ENCODE measurements around the gene TAMALIN. TPM values are rescaled to one million over a fixed set of nuclear protein-coding genes. Genes with fewer than 3 reads are reported as not detected.

Gene TAMALIN
- total RNA-seq, 1 experiment from 2014 or later, result 1.2 TPM

DNA sequence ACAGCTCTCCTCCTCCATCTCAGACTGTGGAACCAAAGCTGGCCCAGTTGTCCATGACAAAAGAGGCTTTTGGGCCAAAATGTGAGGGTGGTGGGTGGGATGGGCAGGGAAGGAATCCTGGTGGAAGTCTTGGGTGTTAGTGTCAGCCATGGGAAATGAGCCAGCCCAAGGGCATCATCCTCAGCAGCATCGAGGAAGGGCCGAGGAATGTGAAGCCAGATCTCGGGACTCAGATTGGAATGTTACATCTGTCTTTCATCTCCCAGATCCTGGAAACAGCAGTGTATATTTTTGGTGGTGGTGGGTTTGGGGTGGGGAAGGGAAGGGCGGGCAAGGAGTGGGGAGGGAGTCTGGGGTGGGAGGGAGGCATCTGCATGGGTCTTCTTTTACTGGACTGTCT, 11.8 kb upstream of the TAMALIN start:
- Histone ChIP-seq H2BK20ac (ENCODE audit: low read depth, low read length, poor library complexity, severe bottlenecking) (no peak overlapping the region), H3K14ac (ENCODE audit: insufficient read depth, low read length) (no peak overlapping the region), H2AFZ (ENCODE audit: low read length) (no peak overlapping the region), H4K91ac (ENCODE audit: insufficient read length, low read depth, low read length) (no peak overlapping the region), H3K18ac (ENCODE audit: insufficient read length, low read depth, low read length) (no peak overlapping the region), H3K79me2 (ENCODE audit: insufficient read depth, low read length) (no peaks in the 10 kb centered on the region), H3K23me2 (ENCODE audit: insufficient read length, low read depth, low read length, poor library complexity, severe bottlenecking) (no peaks in the 10 kb centered on the region), H3K4me2 (ENCODE audit: insufficient read depth, insufficient read length, low read length) (no peak overlapping the region), H4K5ac (ENCODE audit: insufficient read length, low read depth, low read length) (no peak overlapping the region), H4K20me1 (ENCODE audit: control insufficient read depth, insufficient read depth, insufficient read length) (no peaks in the 10 kb centered on the region), H3K4ac (ENCODE audit: low read depth, low read length) (no peak overlapping the region), H2BK12ac (ENCODE audit: insufficient read length, low read depth, low read length) (no peak overlapping the region), H3K27me3 (ENCODE audit: insufficient read depth, low read length) (no peaks in the 10 kb centered on the region; the same call in 1 of the 2 replicates), H3T11ph (ENCODE audit: low read length) (no peak overlapping the region), H3K56ac (ENCODE audit: insufficient read length, low read depth, low read length) (no peak overlapping the region), H3K27ac (ENCODE audit: insufficient read length, low read depth, low read length) (no peak overlapping the region), H2BK15ac (ENCODE audit: low read depth, low read length) (no peak overlapping the region), H3K23ac (ENCODE audit: insufficient read length, low read depth, low read length) (no peak overlapping the region), H3K9me3 (ENCODE audit: control insufficient read depth, low read depth, low read length) (no peaks in the 10 kb centered on the region), H3K4me1 (ENCODE audit: insufficient read depth, low read length) (no peaks in the 10 kb centered on the region), H2AK5ac (ENCODE audit: insufficient read length, low read length) (no peak overlapping the region), H2BK5ac (ENCODE audit: insufficient read length, low read length) (no peak overlapping the region), H3K9ac (ENCODE audit: extremely low read depth, insufficient read length, low read length) (no peak overlapping the region), H4K8ac (replicated peaks; ENCODE audit: insufficient read length, low read depth, low read length) (no peak overlapping the region), H2BK120ac (ENCODE audit: low read depth, low read length, poor library complexity, severe bottlenecking) (no peak overlapping the region), H3K79me1 (ENCODE audit: insufficient read depth, low read depth, low read length, poor library complexity, severe bottlenecking) (no peaks in the 10 kb centered on the region)
- DNase-seq, result no peak
- Mint-ChIP-seq H3K4me3 (no peak overlapping the region), H3K27ac (peak overlapping the region in 1 of 3 experiments; percentile 70; a peak in 2 of 7 replicates), H3K4me1 (peaks cover 2 to 4% of the 10 kb centered on the region in 2 experiments), H3K9me3 (no peaks in the 10 kb centered on the region), H3K27me3 (ENCODE audit: low read depth) (no peaks in the 10 kb centered on the region), H3K36me3 (ENCODE audit: insufficient read depth in 1 of 3, low read depth in 3 of 3) (peaks cover 18 to 54% (median 23%) of the 10 kb centered on the region in 3 experiments)
- whole genome bisulfite sequencing (ENCODE audit: extremely low coverage, insufficient read length, low lambda C conversion rate), result no CpG with 5 or more reads among the region's 4 CpGs
- TF ChIP-seq, protein P1, sequence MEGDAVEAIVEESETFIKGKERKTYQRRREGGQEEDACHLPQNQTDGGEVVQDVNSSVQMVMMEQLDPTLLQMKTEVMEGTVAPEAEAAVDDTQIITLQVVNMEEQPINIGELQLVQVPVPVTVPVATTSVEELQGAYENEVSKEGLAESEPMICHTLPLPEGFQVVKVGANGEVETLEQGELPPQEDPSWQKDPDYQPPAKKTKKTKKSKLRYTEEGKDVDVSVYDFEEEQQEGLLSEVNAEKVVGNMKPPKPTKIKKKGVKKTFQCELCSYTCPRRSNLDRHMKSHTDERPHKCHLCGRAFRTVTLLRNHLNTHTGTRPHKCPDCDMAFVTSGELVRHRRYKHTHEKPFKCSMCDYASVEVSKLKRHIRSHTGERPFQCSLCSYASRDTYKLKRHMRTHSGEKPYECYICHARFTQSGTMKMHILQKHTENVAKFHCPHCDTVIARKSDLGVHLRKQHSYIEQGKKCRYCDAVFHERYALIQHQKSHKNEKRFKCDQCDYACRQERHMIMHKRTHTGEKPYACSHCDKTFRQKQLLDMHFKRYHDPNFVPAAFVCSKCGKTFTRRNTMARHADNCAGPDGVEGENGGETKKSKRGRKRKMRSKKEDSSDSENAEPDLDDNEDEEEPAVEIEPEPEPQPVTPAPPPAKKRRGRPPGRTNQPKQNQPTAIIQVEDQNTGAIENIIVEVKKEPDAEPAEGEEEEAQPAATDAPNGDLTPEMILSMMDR (conservative IDR thresholded peaks at IDR 0.05), result no peak
